CD4-positive, alpha-beta T cell treated with Interferon gamma for 1 hour (primary cell): ENCODE results near the gene CCDC97.
A peak's percentile ranks its signal among the peaks of the same experiment; 100 is the strongest.

Source experiments
- DNase-seq: peaks from one replicate; pipeline ENCODE4 v3.0.0-alpha.2; 2020

CCDC97 gene

DNA sequence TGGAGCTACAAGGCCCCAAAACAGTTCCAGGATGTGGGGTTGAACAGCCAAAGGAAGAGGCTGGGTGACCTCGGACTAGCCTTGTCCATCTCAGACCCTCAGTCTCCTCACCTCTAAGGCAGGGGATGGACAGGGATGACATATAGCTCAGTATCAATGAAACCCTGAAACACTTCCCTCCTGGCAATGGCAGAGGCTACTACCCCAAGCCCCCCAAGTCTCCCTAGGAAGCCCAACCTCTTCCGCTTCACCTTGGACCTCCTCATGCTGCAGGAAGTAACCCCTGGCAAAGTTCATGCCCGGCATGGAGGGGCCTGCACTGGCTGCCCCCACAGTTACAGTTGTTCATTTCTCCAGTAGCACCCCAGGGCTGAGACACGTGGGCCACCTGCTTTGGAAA, 10.6 kb downstream of the CCDC97 start:
- no peak for DNase-seq

DNA sequence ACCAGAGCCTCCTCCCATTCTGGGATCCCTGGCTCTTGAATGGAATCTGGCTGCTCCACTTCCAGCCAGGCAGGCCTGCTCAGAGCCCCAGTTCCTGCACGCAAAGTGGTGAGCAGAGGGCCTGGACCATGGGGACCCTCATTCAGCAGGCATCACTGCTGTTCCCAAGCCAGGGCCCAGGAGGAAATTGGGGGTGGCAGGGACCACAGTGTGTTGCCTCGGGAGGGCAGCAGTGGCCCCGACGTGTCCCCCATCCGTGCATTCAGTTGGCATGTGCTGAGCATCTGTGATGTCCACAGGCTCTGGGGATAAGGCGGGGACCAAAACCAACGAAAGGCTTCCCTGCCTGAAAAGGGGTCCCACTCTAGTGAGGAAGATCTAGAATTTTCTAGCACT, 11.2 kb downstream of the CCDC97 start:
- DNase-seq = no peak

DNA sequence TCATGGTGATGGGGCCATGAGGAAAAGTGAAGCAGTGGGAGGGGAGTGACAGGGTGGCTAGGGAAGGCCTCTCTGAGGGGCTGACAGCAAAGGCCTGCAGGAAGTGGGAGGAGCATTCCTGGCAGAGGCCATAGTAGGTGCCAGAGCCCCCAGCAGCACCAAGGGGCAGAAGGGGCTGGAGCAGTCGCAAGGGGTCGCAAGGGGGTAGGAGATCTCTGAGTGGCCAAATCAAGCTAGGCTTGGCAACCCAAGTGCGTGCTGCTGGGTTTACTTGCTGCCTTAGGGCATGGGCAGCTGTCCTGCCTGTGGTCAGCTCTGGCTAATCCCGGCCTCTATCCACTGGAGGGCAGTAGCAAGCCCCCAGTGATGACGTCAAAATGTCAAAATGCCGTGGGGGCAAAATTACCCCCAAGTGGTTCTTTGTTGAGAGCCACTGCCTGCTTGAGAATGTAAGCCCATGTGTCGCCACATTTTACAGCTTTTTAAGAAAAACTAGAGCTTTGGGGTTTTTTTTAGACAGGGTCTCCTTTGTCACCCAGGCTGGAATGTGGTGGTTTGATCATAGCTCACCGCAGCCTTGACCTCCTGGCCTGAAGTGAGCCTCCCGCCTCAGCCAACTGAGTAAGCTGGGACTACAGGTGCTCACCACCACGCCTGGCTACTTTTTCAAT, 11.8 kb downstream of the CCDC97 start:
- DNase-seq = no peak

DNA sequence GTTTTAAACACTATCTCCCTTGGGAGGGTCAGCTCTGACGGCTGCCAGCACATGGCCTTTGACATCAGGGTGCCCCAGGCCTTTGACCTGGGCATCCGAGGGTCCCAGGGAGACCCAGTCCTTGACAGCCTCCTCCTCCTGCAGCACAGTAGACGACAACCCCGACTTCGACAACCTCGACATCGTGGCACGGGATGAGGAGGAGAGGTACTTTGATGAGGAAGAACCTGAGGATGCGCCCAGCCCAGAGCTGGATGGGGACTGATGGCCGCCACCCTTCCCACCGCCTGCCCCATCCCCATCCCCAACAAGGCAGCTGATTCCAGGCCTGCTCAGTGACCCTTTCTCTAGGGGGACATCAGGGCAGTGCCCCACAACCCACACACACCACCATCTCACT, 12.5 kb downstream of the CCDC97 start:
- no peak for DNase-seq

DNA sequence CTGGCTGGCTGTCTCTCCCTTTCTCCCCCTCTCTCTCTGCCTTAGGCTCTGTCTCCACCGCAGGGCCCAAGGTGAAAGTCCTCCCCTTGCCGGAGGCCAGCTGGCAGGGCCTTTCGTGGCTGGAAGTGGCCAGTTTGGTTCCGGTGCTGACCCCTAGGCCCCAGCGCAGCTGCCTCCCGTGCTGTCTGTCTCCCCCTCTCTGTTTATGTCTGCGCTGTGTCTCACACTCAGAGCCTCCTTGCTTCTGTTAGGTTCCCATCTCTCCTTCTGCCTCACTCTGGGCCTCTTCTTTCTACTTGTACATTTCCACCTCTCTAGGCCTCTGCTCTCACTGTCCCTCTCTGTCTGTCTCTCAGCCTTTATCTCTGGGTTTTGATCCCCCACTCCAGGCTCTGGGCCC, 13.1 kb downstream of the CCDC97 start:
- no peak for DNase-seq

DNA sequence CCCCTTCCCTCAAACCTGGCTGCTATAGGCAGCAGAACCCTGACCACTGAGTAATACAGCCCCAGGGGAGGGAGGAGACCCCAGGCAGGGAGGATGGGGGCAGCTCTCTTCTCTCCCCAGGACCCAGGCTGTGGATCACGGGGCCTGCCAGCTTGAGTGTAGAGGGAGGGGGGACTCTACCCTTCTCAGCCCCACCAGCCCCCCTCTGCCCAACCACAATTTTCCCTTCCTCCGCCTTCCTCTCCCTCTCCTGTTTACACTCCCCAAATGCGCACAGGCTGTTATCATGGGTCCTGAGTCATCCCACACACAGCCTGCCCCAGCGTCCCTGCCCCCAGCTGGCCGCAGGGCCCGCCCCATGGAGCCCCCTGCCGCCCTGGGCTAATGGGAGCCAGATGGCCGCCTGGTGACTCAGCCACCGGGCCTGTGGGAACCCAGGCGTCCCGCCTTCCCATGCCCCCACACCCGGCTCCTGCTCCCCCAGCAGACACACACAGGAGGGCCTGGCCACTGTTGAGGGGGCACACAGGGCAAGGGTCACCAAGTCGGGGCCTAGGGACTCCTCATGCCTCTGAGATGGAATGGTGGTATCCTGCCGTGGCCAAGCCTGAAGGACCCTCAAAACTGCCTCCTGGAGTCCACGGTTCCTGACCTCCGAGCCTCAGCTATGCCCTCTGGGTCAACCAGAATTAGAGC, 13.6 kb downstream of the CCDC97 start:
- DNase-seq = peak; percentile 43

DNA sequence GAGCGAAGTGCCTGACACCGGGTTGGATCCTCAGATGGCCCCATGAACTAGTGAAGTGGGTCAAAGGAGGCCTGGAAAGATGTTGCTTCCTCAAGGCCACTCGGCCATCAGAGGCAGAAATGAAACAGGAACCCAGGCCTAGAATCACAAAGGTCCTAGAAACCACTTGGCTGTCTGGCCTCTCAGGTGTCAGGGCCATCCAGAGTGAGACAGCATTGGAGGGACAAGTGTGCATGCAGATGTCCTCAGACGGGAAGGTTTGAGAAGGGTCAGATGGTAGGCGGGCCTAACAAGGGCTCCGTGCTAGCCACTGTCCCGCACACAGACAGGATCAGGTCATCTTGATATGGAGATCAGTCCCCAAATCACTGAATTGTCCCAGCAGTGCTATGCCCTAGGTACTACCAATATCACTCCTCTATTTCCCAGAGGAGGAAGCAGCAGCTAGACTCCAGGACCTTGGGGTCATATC, 14.3 kb downstream of the CCDC97 start:
- DNase-seq = no peak

DNA sequence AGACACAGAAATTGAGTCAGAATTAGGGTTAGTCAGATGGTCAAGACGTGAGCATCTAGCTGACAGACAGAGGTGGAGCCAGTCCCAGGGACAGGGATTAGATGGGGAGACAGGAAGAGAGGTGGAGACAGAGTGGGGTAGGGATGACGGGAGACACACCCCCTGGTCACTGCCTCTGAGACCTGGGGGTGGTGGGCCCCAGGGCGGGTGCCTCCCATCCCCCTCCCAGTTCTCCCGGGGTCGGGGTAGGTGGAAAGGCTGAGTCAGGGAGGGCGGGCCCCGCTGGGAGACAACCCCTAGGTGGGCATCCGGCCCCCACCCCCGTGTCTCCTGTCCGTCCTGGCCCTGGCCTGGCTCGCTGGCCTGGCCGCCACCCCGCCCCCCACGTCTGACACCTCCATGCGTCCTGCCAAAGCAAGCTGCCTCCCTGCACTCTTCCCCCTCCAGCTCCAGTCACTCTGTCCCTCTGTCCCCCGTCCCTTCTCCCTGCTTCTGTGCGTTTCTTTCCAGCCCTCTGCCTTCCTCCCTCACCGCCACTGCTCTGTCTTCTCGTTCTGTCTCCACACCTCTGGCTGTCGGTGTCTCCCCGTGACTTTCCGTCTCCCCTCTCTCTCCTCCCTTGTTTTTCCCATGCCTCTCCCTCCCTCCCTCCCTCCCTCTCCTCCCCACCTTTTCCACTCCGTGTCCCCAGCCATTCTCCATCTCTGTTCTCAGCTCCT, 15.1 kb downstream of the CCDC97 start:
- peak; percentile 44 for DNase-seq

DNA sequence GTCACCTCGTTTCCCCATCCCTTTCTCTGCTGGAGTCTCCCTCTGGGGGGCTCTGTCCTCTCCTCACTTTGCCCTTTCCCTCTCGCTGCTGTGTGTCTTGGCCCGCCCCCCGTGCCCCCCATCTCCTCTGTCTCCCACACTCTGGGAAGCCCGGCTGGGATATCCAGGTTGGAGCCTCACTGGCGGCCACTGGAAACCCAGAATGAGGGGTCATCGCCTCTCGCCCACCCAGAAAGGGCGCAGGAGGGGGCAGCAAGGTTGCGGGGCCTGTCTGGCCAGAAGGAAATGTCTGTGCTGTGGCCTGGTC, 15.6 kb downstream of the CCDC97 start:
- DNase-seq = no peak

DNA sequence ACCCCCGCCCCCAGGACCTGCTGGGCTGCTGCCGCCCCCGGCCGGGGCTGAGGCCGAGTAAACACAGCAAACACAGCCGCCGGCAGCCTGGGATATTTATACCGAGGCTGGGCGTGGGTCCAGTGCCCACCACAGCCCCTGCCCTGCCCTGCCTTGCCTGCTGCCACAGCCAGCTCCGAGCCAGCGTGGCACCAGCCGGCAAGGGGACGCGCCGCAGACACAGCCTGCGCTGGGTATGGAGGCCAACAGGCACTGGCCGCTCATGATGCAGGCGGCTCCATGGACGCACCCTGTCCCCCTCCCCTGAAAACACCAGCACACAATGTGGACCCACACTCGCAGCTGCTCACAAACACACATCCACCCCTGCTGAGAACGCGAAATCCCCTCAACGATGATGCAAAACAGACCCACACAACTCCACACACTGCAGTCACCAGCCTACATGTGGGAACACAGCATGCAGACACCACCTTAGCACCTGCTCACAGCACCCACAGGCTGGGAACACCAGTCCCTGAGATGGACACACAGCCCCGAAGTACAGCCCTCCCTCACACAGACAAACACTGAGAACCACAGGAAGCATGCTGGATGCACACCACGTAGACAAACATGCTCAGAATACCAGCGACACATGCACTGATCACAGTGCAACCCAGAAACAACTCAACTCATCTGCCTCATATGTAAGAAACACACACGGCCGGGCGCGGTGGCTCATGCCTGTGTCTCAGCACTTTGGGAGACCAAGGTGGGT, 16.2 kb downstream of the CCDC97 start:
- DNase-seq = peak; percentile 52

DNA sequence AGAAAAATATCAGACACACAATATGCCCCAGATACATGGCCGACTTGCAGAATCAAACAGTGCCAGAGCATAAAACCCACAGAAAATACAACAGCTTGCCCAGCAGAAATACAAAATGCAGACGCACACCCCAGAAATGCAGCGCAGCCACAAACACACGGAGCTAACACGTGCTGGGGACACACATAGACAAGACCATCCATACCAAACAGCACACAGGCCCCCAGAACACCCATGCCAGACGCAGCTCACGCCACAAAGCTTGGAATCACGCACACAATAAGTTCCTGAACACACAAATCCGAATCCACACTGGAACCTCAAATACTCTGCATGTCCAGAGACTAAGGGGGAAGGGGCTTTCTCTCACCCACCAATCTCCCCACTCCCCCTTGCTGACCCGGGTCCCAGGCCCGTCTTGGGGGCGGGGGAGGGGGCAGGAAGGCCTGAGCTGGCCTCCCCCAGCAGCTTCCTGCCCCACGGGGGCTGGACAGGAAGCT, 17.2 kb downstream of the CCDC97 start:
- DNase-seq = peak; percentile 32

DNA sequence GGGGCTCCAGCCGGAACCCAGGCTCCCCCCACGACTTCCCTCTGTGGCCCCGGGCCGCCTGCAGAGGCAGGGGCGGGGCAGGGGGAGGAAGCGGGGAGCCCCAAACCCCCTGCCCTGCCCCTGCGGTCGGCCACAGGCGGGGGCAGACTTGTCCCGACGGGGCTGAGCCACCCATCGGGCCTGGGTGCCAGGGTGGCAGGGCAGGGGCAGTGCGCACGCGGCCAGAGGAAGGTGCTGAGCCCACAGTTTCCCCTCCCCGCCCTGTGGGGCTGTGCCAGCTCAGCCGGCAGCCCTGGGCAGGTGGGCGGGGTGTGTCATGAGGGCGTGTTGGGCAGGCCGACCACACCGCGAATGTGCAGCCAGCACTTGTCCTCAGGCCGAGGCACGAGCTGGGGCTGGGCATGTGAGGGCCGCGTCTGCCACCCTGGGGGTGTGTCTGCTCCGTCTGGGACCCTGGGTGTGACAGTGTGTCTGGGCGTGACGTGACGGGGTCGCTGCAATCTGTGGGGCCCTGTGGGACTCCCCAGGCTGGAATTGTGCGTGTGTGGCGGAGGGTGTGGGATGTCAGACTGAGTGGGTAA, 17.7 kb downstream of the CCDC97 start:
- peak; percentile 91 for DNase-seq

DNA sequence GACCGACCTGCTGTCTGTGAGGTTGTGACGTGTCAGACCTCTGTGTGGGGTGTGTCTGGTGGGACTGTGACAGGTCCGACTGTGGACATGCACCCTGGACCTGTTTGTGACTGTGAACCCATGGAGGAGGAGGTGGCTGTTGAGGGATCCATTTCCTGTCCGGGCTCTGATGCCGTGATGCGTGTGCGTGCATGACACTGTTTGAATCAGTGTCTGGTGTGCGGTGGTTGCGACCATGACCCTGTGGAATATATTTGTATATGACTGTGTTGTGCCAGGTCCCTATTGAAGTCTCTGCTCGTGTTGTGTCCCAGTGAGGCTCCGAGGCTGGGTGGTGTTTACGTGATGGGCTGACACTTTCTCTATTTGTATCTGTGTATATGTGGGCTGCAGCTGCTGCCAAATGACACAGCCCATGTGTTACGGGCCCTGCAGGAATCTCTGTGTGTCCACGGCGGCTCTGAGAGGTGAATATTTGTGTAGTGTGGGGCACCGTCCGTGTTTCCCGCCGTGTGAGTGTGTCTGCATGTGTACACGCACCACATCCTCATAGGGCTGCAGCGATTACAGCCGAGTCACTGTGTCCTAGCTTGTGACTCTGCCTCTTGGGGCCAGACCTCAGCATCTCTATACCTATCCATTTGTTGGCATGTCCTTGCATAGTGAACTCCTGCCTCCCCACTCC, 18.3 kb downstream of the CCDC97 start:
- DNase-seq = no peak

DNA sequence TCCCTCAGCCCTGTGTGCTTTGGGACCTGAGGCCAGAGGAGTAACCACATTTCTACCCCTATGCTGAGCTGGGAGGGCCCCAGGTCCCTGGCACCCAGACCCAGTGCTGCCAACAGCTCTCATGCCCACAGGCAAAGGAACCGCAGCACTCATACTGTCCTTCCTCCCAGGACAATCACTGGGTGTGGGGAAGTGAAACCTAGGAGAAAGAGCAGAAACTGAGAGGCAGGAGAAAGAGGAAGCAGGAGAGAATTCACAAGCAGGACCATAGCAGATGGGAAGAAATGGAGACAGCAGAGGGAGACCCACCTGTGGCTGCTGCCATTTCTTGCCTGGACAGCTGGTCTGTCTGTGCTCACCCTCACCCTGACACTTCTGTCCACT, 18.9 kb downstream of the CCDC97 start:
- DNase-seq = peak; percentile 45

DNA sequence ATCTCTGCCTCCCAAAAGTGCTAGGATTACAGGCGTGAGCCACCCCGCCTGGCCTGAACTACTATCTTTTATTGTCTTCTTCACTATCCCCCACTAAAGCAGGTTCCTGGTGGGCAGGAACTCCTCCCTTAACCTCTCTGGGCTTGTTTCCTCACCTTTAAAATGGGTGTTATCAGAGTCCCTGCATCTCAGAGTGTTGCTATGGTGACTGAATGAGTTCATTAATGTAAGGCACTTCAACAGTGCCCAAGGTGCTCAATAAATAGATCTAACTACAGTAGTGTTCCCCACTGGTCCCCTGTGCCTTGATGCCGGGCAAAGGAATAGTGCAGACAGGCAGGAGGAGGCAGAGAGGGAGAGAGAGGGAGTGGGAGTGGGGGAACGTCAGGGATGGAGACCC, 20.5 kb downstream of the CCDC97 start:
- DNase-seq = no peak

DNA sequence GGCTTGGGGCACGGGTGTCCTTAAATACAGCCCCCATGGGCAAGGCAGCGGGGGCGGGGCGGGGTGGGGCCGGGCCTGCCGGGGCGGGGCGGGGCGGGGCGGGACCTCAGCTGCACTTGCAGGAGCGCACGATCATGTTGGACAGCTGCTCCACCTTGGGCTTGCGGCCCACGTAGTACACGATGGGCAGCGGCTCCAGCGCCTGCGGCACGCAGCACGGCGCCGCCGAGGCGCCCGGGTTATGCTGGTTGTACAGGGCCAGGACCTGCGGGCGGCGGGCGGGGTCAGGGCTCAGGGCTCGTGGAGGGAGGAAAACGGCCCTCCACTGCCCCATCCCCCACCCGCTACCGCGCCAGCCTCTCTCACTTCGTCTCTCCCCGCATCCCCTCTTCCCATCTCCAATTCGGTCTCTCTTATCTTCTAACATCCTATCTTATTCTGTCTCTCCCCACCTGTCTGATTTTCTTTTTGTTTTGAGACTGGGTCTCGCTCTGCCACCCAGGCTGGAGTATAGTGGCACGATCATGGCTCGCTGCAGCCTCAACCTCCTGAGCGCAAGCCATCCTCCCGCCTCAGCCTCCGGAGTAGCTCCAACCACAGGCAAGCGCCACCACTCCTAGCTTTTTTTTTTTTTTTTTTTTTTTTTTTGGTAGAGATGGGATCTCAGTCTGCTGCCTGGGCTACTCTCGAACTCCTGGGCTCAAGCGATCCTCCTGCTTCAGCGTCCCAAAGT, 21.1 kb downstream of the CCDC97 start:
- DNase-seq = no peak

DNA sequence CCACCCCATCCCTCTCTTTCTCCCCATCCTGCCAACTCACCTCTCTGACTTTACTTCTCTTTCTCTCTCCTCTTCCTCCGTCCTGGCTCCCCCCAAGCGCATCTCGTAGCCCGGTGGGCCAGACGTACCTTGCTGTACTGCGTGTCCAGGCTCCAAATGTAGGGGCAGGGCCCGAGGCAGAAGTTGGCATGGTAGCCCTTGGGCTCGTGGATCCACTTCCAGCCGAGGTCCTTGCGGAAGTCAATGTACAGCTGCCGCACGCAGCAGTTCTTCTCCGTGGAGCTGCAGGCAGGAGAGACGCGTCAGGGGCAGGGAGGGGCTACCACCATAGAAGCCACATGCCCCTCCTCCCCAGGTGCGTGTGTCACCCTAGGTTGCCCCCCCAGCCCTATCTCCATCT, 22.0 kb downstream of the CCDC97 start:
- no peak for DNase-seq

DNA sequence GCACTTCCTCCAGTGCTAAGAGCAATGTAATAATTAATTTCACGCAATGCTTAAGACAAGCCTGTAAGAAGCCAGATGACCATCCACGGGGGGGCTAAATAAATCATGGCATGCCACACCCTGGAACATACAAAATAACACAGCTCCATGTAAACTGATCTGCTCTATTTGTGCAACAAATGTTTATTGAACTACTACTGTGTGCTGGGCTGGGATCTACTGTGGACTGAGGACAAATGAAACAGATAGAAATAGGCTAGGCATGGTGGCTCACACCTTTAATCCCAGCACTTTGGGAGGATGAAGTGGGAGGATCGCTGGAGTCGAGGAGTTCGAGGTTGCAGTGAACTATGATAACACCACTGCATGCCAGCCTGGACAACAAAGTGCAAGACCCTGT, 22.5 kb downstream of the CCDC97 start:
- no peak for DNase-seq

DNA sequence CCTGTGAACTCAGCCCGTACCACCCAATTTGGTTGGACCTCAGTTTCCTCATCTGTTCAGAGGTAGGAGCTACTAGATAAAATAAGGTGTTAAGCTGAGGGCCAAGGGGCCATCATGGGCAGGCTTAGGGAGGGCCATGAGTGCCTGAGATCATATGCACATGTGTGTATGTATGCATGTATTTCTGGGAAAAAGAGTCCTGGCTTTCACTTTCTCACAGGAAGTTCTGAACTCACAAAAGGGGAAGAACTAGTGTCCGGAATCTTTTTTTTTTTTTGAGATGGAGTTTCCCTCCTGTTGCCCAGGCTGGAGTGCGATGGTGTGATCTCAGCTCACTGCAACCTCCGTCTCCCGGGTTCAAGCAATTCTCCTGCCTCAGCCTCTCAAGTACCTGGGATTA, 24.8 kb downstream of the CCDC97 start:
- DNase-seq = no peak

DNA sequence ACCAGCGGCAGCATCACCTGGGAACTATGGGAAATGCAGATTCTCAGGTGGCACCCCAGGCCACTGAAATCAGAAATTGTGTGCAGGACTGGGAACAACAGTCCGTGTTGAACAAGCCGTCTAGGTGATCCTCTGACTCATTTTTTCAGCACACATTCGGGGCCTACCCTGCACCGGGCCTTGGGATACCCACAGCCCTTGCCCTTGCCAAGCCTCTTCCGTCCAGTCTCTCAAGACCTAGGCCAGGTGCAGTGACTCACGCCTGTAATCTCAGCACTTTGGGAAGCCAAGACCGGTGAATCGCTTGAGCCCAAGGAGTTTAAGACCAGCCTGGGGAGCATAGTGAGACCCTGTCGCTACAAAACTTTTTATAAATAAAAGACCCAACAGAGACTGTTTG, 25.5 kb downstream of the CCDC97 start:
- no peak for DNase-seq

DNA sequence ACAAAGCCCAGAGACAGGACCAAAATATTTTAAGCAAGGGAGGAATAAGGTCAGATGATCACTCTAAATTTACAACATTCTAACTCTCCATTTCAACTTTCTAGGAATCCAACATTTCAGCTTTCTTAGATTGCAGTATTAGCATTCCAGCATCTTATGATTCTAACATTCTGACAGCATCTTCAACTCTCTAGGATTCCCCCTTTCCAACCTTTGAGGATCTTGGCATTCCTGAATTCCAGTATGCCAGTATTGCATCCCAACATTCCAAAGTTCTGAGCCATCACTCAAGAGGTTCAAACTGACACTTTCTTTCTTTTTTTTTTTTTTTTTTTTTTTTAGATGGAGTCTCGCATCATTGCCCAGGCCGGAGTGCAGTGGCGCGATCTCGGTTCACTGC, 30.0 kb downstream of the CCDC97 start:
- DNase-seq = no peak
